HEK293 (cell line): ENCODE measurements around the gene GPR180.

ENCODE experiments used
- FEZF1 ChIP-seq: fragments of 450-650 bp; formaldehyde crosslinking; IDR thresholded peaks from 2 replicates; pipeline ENCODE4 v1.5.1; 2016; ENCODE audit warnings: missing biosample characterization, missing genetic modification characterization
- GLIS2 ChIP-seq: fragments of 450-650 bp; formaldehyde crosslinking; IDR thresholded peaks from 2 replicates; pipeline ENCODE4 v1.5.1; 2016; ENCODE audit warnings: missing biosample characterization, missing genetic modification characterization
- YY1 ChIP-seq: fragments of 450-650 bp; formaldehyde crosslinking; IDR thresholded peaks from 2 replicates; pipeline ENCODE4 v1.5.1; 2018; ENCODE audit warnings: missing biosample characterization, missing genetic modification characterization
- ZFP41 ChIP-seq: fragments of 450-650 bp; formaldehyde crosslinking; IDR thresholded peaks from 2 replicates; pipeline ENCODE4 v1.5.1; 2016; ENCODE audit warnings: missing biosample characterization, missing genetic modification characterization, borderline replicate concordance
- ZSCAN30 ChIP-seq: fragments of 450-650 bp; IDR thresholded peaks from 2 replicates; pipeline ENCODE4 v1.5.1; 2018; ENCODE audit warnings: missing biosample characterization, mild to moderate bottlenecking, missing genetic modification characterization, moderate library complexity
- TF ChIP-seq, protein P1 (sequence below): fragments of 450-650 bp; formaldehyde crosslinking; IDR thresholded peaks from 2 replicates; pipeline ENCODE4 v1.5.1; 2016; ENCODE audit warnings: missing biosample characterization, missing genetic modification characterization
- TF ChIP-seq, protein P2 (sequence below): fragments of 450-650 bp; formaldehyde crosslinking; IDR thresholded peaks from 2 replicates; pipeline ENCODE4 v1.5.1; 2016; ENCODE audit warnings: missing biosample characterization, missing genetic modification characterization
- TF ChIP-seq, protein P3 (sequence below): fragments of 450-650 bp; formaldehyde crosslinking; IDR thresholded peaks from 2 replicates; pipeline ENCODE4 v1.5.1; 2016; ENCODE audit warnings: missing biosample characterization, missing genetic modification characterization
- TF ChIP-seq, protein P4 (sequence below): fragments of 450-650 bp; formaldehyde crosslinking; IDR thresholded peaks from 2 replicates; pipeline ENCODE4 v1.5.1; 2016; ENCODE audit warnings: missing biosample characterization, missing genetic modification characterization

DNA sequence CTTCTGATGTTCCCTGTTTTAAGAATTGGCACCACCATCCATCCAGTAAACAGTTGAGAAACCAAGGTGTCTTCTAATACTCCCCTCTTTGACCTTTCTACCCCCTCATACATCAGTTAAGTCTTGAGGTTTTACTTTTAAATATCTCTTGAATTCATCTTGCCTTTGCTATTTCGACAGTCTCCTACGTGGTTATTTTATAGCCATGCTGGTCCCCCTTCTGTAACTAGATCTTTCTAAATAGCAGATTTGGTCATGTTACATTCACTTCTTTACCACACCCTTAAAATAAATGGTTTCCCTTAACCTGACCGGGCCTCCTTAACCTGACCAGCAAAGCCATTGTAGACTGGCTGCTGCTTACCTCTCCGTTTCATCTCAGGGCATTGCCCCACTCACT lies 5.4 kb downstream of the GPR180 start:
- TF ChIP-seq, protein P1, sequence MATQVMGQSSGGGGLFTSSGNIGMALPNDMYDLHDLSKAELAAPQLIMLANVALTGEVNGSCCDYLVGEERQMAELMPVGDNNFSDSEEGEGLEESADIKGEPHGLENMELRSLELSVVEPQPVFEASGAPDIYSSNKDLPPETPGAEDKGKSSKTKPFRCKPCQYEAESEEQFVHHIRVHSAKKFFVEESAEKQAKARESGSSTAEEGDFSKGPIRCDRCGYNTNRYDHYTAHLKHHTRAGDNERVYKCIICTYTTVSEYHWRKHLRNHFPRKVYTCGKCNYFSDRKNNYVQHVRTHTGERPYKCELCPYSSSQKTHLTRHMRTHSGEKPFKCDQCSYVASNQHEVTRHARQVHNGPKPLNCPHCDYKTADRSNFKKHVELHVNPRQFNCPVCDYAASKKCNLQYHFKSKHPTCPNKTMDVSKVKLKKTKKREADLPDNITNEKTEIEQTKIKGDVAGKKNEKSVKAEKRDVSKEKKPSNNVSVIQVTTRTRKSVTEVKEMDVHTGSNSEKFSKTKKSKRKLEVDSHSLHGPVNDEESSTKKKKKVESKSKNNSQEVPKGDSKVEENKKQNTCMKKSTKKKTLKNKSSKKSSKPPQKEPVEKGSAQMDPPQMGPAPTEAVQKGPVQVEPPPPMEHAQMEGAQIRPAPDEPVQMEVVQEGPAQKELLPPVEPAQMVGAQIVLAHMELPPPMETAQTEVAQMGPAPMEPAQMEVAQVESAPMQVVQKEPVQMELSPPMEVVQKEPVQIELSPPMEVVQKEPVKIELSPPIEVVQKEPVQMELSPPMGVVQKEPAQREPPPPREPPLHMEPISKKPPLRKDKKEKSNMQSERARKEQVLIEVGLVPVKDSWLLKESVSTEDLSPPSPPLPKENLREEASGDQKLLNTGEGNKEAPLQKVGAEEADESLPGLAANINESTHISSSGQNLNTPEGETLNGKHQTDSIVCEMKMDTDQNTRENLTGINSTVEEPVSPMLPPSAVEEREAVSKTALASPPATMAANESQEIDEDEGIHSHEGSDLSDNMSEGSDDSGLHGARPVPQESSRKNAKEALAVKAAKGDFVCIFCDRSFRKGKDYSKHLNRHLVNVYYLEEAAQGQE (tag by site-specific recombination), result no peak
- TF ChIP-seq ZSCAN30 (tag by site-specific recombination), result no peak
- TF ChIP-seq, protein P2, sequence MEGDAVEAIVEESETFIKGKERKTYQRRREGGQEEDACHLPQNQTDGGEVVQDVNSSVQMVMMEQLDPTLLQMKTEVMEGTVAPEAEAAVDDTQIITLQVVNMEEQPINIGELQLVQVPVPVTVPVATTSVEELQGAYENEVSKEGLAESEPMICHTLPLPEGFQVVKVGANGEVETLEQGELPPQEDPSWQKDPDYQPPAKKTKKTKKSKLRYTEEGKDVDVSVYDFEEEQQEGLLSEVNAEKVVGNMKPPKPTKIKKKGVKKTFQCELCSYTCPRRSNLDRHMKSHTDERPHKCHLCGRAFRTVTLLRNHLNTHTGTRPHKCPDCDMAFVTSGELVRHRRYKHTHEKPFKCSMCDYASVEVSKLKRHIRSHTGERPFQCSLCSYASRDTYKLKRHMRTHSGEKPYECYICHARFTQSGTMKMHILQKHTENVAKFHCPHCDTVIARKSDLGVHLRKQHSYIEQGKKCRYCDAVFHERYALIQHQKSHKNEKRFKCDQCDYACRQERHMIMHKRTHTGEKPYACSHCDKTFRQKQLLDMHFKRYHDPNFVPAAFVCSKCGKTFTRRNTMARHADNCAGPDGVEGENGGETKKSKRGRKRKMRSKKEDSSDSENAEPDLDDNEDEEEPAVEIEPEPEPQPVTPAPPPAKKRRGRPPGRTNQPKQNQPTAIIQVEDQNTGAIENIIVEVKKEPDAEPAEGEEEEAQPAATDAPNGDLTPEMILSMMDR (tag by site-specific recombination), result no peak
- no peak for TF ChIP-seq FEZF1 (tag by site-specific recombination)
- no peak for TF ChIP-seq GLIS2 (tag by site-specific recombination)
- TF ChIP-seq YY1 (tag by site-specific recombination), result no peak
- TF ChIP-seq, protein P3, sequence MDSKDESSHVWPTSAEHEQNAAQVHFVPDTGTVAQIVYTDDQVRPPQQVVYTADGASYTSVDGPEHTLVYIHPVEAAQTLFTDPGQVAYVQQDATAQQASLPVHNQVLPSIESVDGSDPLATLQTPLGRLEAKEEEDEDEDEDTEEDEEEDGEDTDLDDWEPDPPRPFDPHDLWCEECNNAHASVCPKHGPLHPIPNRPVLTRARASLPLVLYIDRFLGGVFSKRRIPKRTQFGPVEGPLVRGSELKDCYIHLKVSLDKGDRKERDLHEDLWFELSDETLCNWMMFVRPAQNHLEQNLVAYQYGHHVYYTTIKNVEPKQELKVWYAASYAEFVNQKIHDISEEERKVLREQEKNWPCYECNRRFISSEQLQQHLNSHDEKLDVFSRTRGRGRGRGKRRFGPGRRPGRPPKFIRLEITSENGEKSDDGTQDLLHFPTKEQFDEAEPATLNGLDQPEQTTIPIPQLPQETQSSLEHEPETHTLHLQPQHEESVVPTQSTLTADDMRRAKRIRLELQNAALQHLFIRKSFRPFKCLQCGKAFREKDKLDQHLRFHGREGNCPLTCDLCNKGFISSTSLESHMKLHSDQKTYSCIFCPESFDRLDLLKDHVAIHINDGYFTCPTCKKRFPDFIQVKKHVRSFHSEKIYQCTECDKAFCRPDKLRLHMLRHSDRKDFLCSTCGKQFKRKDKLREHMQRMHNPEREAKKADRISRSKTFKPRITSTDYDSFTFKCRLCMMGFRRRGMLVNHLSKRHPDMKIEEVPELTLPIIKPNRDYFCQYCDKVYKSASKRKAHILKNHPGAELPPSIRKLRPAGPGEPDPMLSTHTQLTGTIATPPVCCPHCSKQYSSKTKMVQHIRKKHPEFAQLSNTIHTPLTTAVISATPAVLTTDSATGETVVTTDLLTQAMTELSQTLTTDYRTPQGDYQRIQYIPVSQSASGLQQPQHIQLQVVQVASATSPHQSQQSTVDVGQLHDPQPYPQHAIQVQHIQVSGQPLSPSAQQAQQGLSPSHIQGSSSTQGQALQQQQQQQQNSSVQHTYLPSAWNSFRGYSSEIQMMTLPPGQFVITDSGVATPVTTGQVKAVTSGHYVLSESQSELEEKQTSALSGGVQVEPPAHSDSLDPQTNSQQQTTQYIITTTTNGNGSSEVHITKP, result no peak
- TF ChIP-seq, protein P4, sequence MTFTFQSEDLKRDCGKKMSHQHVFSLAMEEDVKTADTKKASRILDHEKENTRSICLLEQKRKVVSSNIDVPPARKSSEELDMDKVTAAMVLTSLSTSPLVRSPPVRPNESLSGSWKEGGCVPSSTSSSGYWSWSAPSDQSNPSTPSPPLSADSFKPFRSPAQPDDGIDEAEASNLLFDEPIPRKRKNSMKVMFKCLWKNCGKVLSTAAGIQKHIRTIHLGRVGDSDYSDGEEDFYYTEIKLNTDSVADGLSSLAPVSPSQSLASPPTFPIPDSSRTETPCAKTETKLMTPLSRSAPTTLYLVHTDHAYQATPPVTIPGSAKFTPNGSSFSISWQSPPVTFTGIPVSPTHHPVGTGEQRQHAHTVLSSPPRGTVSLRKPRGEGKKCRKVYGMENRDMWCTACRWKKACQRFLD (tag by site-specific recombination), result no peak
- TF ChIP-seq ZFP41, result no peak
